Liver (tissue), 3 donors: ENCODE results near the gene GIMAP2.

Source experiments
- RAD21 ChIP-seq, 2 donors: IDR thresholded peaks; 2 replicates each; pipeline ENCODE4 v1.6.1; 2016; ENCODE audit warnings: antibody characterized with exemption in 2 of 2, mild to moderate bottlenecking in 2 of 2
- TF ChIP-seq, protein P1 (sequence below): fragments of 150-350 bp; IDR thresholded peaks from 2 replicates; pipeline ENCODE4 v1.5.1; 2017; ENCODE audit warnings: improper control_type of control experiment, low read depth, low read length; ENCODE audit not compliant: missing input control
- TF ChIP-seq, protein P2 (sequence below): IDR thresholded peaks from 2 replicates; pipeline ENCODE4 v1.6.1; 2016; ENCODE audit warnings: antibody characterized with exemption
- TF ChIP-seq, protein P3 (sequence below): IDR thresholded peaks from 2 replicates; pipeline ENCODE4 v1.6.1; 2016; ENCODE audit warnings: antibody characterized with exemption
- donor health status: healthy.
- donor health status: healthy.

DNA sequence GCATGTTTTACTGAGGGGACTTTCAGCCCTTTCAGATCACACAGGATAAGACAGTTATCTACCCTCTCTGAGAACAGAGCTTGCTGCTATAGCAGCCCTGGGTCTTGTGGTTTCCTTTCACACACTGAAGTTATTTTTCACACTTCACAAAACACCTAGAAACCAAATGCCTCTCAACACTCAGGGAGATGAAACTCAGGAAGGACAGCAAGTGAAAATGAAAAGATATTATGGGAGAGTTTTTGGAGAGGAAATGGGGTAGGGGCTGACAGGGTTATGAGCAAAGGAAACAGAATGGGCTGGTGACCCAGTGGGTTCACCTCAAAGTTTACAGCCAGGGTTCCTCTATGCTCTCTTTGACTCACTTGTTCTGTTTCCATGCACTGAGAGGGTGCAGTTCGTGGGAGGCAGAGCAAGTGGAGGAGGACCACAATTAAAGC is 17.0 kb upstream of the GIMAP2 start:
- TF ChIP-seq, protein P1, sequence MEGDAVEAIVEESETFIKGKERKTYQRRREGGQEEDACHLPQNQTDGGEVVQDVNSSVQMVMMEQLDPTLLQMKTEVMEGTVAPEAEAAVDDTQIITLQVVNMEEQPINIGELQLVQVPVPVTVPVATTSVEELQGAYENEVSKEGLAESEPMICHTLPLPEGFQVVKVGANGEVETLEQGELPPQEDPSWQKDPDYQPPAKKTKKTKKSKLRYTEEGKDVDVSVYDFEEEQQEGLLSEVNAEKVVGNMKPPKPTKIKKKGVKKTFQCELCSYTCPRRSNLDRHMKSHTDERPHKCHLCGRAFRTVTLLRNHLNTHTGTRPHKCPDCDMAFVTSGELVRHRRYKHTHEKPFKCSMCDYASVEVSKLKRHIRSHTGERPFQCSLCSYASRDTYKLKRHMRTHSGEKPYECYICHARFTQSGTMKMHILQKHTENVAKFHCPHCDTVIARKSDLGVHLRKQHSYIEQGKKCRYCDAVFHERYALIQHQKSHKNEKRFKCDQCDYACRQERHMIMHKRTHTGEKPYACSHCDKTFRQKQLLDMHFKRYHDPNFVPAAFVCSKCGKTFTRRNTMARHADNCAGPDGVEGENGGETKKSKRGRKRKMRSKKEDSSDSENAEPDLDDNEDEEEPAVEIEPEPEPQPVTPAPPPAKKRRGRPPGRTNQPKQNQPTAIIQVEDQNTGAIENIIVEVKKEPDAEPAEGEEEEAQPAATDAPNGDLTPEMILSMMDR = no peak
- TF ChIP-seq, protein P2, sequence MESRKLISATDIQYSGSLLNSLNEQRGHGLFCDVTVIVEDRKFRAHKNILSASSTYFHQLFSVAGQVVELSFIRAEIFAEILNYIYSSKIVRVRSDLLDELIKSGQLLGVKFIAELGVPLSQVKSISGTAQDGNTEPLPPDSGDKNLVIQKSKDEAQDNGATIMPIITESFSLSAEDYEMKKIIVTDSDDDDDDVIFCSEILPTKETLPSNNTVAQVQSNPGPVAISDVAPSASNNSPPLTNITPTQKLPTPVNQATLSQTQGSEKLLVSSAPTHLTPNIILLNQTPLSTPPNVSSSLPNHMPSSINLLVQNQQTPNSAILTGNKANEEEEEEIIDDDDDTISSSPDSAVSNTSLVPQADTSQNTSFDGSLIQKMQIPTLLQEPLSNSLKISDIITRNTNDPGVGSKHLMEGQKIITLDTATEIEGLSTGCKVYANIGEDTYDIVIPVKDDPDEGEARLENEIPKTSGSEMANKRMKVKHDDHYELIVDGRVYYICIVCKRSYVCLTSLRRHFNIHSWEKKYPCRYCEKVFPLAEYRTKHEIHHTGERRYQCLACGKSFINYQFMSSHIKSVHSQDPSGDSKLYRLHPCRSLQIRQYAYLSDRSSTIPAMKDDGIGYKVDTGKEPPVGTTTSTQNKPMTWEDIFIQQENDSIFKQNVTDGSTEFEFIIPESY = no peak
- peak in 1 of 2 donors; percentile 14 for TF ChIP-seq RAD21 (IDR thresholded peaks at IDR 0.05)
- TF ChIP-seq, protein P3, sequence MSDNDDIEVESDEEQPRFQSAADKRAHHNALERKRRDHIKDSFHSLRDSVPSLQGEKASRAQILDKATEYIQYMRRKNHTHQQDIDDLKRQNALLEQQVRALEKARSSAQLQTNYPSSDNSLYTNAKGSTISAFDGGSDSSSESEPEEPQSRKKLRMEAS = no peak
